Measurements from ENCODE around the gene DERA.
A peak's percentile ranks its signal among the peaks of the same experiment; 100 is the strongest.
"Not testable (repeated sequence)": the region's sequence is repeated elsewhere in the genome, so short reads cannot be mapped to it uniquely, and the experiment has no call there.

The DERA gene

GRCh38 chr12:16003460-16003859, 92.3 kb downstream of the DERA start:
- no peaks in the 10 kb centered on the region for H3K79me2 ChIP-seq (ENCODE audit: control insufficient read depth, insufficient read depth, low read length, unreplicated experiment)
- no peaks in the 10 kb centered on the region for H3K27me3 ChIP-seq (ENCODE audit: insufficient read depth, low read length)
- H2AFZ ChIP-seq (ENCODE audit: low read length, unreplicated experiment) = no peak overlapping the region
- H3K4me3 ChIP-seq (ENCODE audit: low read depth, low read length) = no peak overlapping the region
- H3K4me1 ChIP-seq (ENCODE audit: control insufficient read depth, insufficient read depth, low read length, unreplicated experiment) = no peaks in the 10 kb centered on the region
- H3K27ac ChIP-seq (ENCODE audit: low read depth, low read length) = no peak overlapping the region
- no peaks in the 10 kb centered on the region for H3K36me3 ChIP-seq (ENCODE audit: insufficient read depth, low read length)

- no peak overlapping the region for H3K27ac ChIP-seq (ENCODE audit: low read depth, low read length)
- H3K79me2 ChIP-seq (ENCODE audit: control insufficient read depth, insufficient read depth, low read length, unreplicated experiment) = no peaks in the 10 kb centered on the region
- no peak overlapping the region for H2AFZ ChIP-seq (ENCODE audit: low read length, unreplicated experiment)
- H3K4me1 ChIP-seq (ENCODE audit: control insufficient read depth, insufficient read depth, low read length, unreplicated experiment) = no peaks in the 10 kb centered on the region
- H3K4me3 ChIP-seq (ENCODE audit: low read depth, low read length) = no peak overlapping the region
- H3K36me3 ChIP-seq (ENCODE audit: insufficient read depth, low read length) = peaks cover 6% of the 10 kb centered on the region; the same call in 1 of the 2 replicates
- H3K27me3 ChIP-seq (ENCODE audit: insufficient read depth, low read length) = no peaks in the 10 kb centered on the region
Observed at GRCh38 chr12:16006752-16007151, 95.6 kb downstream of the DERA start.

GRCh38 chr12:16008421-16008824, 97.3 kb downstream of the DERA start:
- no peaks in the 10 kb centered on the region for H3K79me2 ChIP-seq (ENCODE audit: control insufficient read depth, insufficient read depth, low read length, unreplicated experiment)
- no peaks in the 10 kb centered on the region for H3K4me1 ChIP-seq (ENCODE audit: control insufficient read depth, insufficient read depth, low read length, unreplicated experiment)
- H3K27me3 ChIP-seq (ENCODE audit: insufficient read depth, low read length) = no peaks in the 10 kb centered on the region
- no peak overlapping the region for H3K4me3 ChIP-seq (ENCODE audit: low read depth, low read length)
- H3K36me3 ChIP-seq (ENCODE audit: insufficient read depth, low read length) = peaks cover 13% of the 10 kb centered on the region; the same call in 1 of the 2 replicates
- H2AFZ ChIP-seq (ENCODE audit: low read length, unreplicated experiment) = no peak overlapping the region
- no peak overlapping the region for H3K27ac ChIP-seq (ENCODE audit: low read depth, low read length)

GRCh38 chr12:16012117-16012516, 101.0 kb downstream of the DERA start:
- H3K4me3 ChIP-seq (ENCODE audit: low read depth, low read length) = 0 out of 2 replicates have a peak overlapping the region, but pooled peaks have one; percentile 31
- H2AFZ ChIP-seq (ENCODE audit: low read length, unreplicated experiment) = no peak overlapping the region
- H3K27ac ChIP-seq (ENCODE audit: low read depth, low read length) = no peak overlapping the region
- no peaks in the 10 kb centered on the region for H3K79me2 ChIP-seq (ENCODE audit: control insufficient read depth, insufficient read depth, low read length, unreplicated experiment)
- peaks cover 35% of the 10 kb centered on the region for H3K36me3 ChIP-seq (ENCODE audit: insufficient read depth, low read length)
- H3K4me1 ChIP-seq (ENCODE audit: control insufficient read depth, insufficient read depth, low read length, unreplicated experiment) = no peaks in the 10 kb centered on the region
- no peaks in the 10 kb centered on the region for H3K27me3 ChIP-seq (ENCODE audit: insufficient read depth, low read length)

GRCh38 chr12:16013722-16014121, 102.6 kb downstream of the DERA start:
- H3K4me3 ChIP-seq (ENCODE audit: low read depth, low read length); H3K4me1 ChIP-seq (ENCODE audit: control insufficient read depth, insufficient read depth, low read length, unreplicated experiment); H2AFZ ChIP-seq (ENCODE audit: low read length, unreplicated experiment); H3K79me2 ChIP-seq (ENCODE audit: control insufficient read depth, insufficient read depth, low read length, unreplicated experiment); H3K27ac ChIP-seq (ENCODE audit: low read depth, low read length); H3K27me3 ChIP-seq (ENCODE audit: insufficient read depth, low read length): not testable (repeated sequence)
- peaks cover 35% of the 10 kb centered on the region for H3K36me3 ChIP-seq (ENCODE audit: insufficient read depth, low read length)

GRCh38 chr12:16014394-16014793, 103.3 kb downstream of the DERA start:
- not testable (repeated sequence) for H3K4me3 ChIP-seq (ENCODE audit: low read depth, low read length); H3K27ac ChIP-seq (ENCODE audit: low read depth, low read length); H3K79me2 ChIP-seq (ENCODE audit: control insufficient read depth, insufficient read depth, low read length, unreplicated experiment); H2AFZ ChIP-seq (ENCODE audit: low read length, unreplicated experiment); H3K27me3 ChIP-seq (ENCODE audit: insufficient read depth, low read length); H3K4me1 ChIP-seq (ENCODE audit: control insufficient read depth, insufficient read depth, low read length, unreplicated experiment)
- peaks cover 42% of the 10 kb centered on the region for H3K36me3 ChIP-seq (ENCODE audit: insufficient read depth, low read length)

- no peaks in the 10 kb centered on the region for H3K27me3 ChIP-seq (ENCODE audit: insufficient read depth, low read length)
- no peaks in the 10 kb centered on the region for H3K79me2 ChIP-seq (ENCODE audit: control insufficient read depth, insufficient read depth, low read length, unreplicated experiment)
- peaks cover 57% of the 10 kb centered on the region for H3K36me3 ChIP-seq (ENCODE audit: insufficient read depth, low read length)
- H3K27ac ChIP-seq (ENCODE audit: low read depth, low read length) = no peak overlapping the region
- no peak overlapping the region for H2AFZ ChIP-seq (ENCODE audit: low read length, unreplicated experiment)
- no peak overlapping the region for H3K4me3 ChIP-seq (ENCODE audit: low read depth, low read length)
- H3K4me1 ChIP-seq (ENCODE audit: control insufficient read depth, insufficient read depth, low read length, unreplicated experiment) = no peaks in the 10 kb centered on the region
Observed at GRCh38 chr12:16016748-16017147, 105.6 kb downstream of the DERA start.

GRCh38 chr12:16018306-16018705, 107.2 kb downstream of the DERA start:
- Histone ChIP-seq H3K36me3 (ENCODE audit: insufficient read depth, low read length) (peaks cover 57% of the 10 kb centered on the region), H3K27ac (ENCODE audit: low read depth, low read length) (no peak overlapping the region), H3K79me2 (ENCODE audit: control insufficient read depth, insufficient read depth, low read length, unreplicated experiment) (no peaks in the 10 kb centered on the region), H3K27me3 (ENCODE audit: insufficient read depth, low read length) (no peaks in the 10 kb centered on the region), H3K4me1 (ENCODE audit: control insufficient read depth, insufficient read depth, low read length, unreplicated experiment) (no peaks in the 10 kb centered on the region), H3K4me3 (ENCODE audit: low read depth, low read length) (no peak overlapping the region), H2AFZ (ENCODE audit: low read length, unreplicated experiment) (no peak overlapping the region)

GRCh38 chr12:16019136-16019535, 108.0 kb downstream of the DERA start:
- Histone ChIP-seq H3K4me3 (ENCODE audit: low read depth, low read length) (no peak overlapping the region), H2AFZ (ENCODE audit: low read length, unreplicated experiment) (no peak overlapping the region), H3K4me1 (ENCODE audit: control insufficient read depth, insufficient read depth, low read length, unreplicated experiment) (no peaks in the 10 kb centered on the region), H3K27me3 (ENCODE audit: insufficient read depth, low read length) (no peaks in the 10 kb centered on the region), H3K36me3 (ENCODE audit: insufficient read depth, low read length) (peaks cover 55% of the 10 kb centered on the region), H3K79me2 (ENCODE audit: control insufficient read depth, insufficient read depth, low read length, unreplicated experiment) (no peaks in the 10 kb centered on the region), H3K27ac (ENCODE audit: low read depth, low read length) (no peak overlapping the region)

- Histone ChIP-seq H3K27ac (ENCODE audit: low read depth, low read length) (no peak overlapping the region), H2AFZ (ENCODE audit: low read length, unreplicated experiment) (no peak overlapping the region), H3K4me1 (ENCODE audit: control insufficient read depth, insufficient read depth, low read length, unreplicated experiment) (no peaks in the 10 kb centered on the region), H3K27me3 (ENCODE audit: insufficient read depth, low read length) (no peaks in the 10 kb centered on the region), H3K79me2 (ENCODE audit: control insufficient read depth, insufficient read depth, low read length, unreplicated experiment) (no peaks in the 10 kb centered on the region), H3K36me3 (ENCODE audit: insufficient read depth, low read length) (peaks cover 51% of the 10 kb centered on the region), H3K4me3 (ENCODE audit: low read depth, low read length) (no peak overlapping the region)
Observed at GRCh38 chr12:16020031-16020430, 108.9 kb downstream of the DERA start.

- no peak overlapping the region for H3K4me3 ChIP-seq (ENCODE audit: low read depth, low read length)
- no peaks in the 10 kb centered on the region for H3K79me2 ChIP-seq (ENCODE audit: control insufficient read depth, insufficient read depth, low read length, unreplicated experiment)
- H3K27me3 ChIP-seq (ENCODE audit: insufficient read depth, low read length) = no peaks in the 10 kb centered on the region
- no peak overlapping the region for H3K27ac ChIP-seq (ENCODE audit: low read depth, low read length)
- H3K36me3 ChIP-seq (ENCODE audit: insufficient read depth, low read length) = peaks cover 41% of the 10 kb centered on the region
- H2AFZ ChIP-seq (ENCODE audit: low read length, unreplicated experiment) = no peak overlapping the region
- H3K4me1 ChIP-seq (ENCODE audit: control insufficient read depth, insufficient read depth, low read length, unreplicated experiment) = no peaks in the 10 kb centered on the region
Observed at GRCh38 chr12:16021026-16021425, 109.9 kb downstream of the DERA start.
